GM21717 (cell line): ENCODE measurements around the gene KEAP1.
"Not testable (repeated sequence)": the region's sequence is repeated elsewhere in the genome, so short reads cannot be mapped to it uniquely, and the experiment has no call there.

Source experiments
- ATAC-seq: cut with Tn5 transposase; IDR thresholded peaks from one replicate; pipeline ENCODE4 v1.9.1; 2021; ENCODE audit warnings: mild to moderate bottlenecking, moderate library complexity; ENCODE audit not compliant: unreplicated experiment

Gene KEAP1

GRCh38 chr19:10503002-10503789, at the start of gene KEAP1:
Gene KEAP1, minus strand, starts transcription at chr19:10503356. Its CDS starts 3,323 bp downstream, at chr19:10500033.
- ATAC-seq, result peak; percentile 18

- no peak for ATAC-seq
These were observed 49.4 kb upstream of the KEAP1 start for GRCh38 chr19:10552510-10553053.

- no peak for ATAC-seq
These were observed 48.6 kb upstream of the KEAP1 start for GRCh38 chr19:10551698-10552301.

GRCh38 chr19:10551006-10551405, 47.9 kb upstream of the KEAP1 start:
- ATAC-seq, result not testable (repeated sequence)

GRCh38 chr19:10550336-10550735, 47.2 kb upstream of the KEAP1 start:
- no peak for ATAC-seq

GRCh38 chr19:10549733-10550132, 46.6 kb upstream of the KEAP1 start:
- ATAC-seq, result no peak

GRCh38 chr19:10548746-10549276, 45.7 kb upstream of the KEAP1 start:
- ATAC-seq, result no peak

GRCh38 chr19:10546817-10547216, 43.7 kb upstream of the KEAP1 start:
- ATAC-seq, result no peak

GRCh38 chr19:10544753-10545251, 41.6 kb upstream of the KEAP1 start:
- ATAC-seq, result no peak

GRCh38 chr19:10544242-10544752, 41.1 kb upstream of the KEAP1 start:
- ATAC-seq, result peak; percentile 15

GRCh38 chr19:10543420-10544241, 40.5 kb upstream of the KEAP1 start, which contains the start of gene ATG4D:
Gene ATG4D, plus strand, starts transcription at chr19:10543904. Its CDS starts 187 bp downstream, at chr19:10544091.
- peak; percentile 61 for ATAC-seq

GRCh38 chr19:10543059-10543419, 39.9 kb upstream of the KEAP1 start:
- ATAC-seq, result no peak

GRCh38 chr19:10539016-10539415, 35.9 kb upstream of the KEAP1 start:
- ATAC-seq, result not testable (repeated sequence)

GRCh38 chr19:10538204-10538983, 35.2 kb upstream of the KEAP1 start:
- ATAC-seq, result no peak

- no peak for ATAC-seq
These were observed 34.5 kb upstream of the KEAP1 start for GRCh38 chr19:10537668-10538067.

GRCh38 chr19:10535613-10536012, 32.5 kb upstream of the KEAP1 start:
- ATAC-seq, result no peak

- ATAC-seq, result no peak
These were observed 30.7 kb upstream of the KEAP1 start for GRCh38 chr19:10533646-10534386.

GRCh38 chr19:10532457-10532856, 29.3 kb upstream of the KEAP1 start:
- no peak for ATAC-seq

GRCh38 chr19:10526887-10527286, 23.7 kb upstream of the KEAP1 start:
- not testable (repeated sequence) for ATAC-seq
